Stimulated activated CD4-positive, alpha-beta T cell treated with anti-CD3 and anti-CD28 coated beads, Interleukin-4, amount 100 ng/mL, for 4 hours (primary cell): ENCODE data around the gene BCR.
"Not testable (repeated sequence)": the region's sequence is repeated elsewhere in the genome, so short reads cannot be mapped to it uniquely, and the experiment has no call there.

Source experiments
- DNase-seq, 2 experiments: peaks; one replicate each; pipeline ENCODE4 v3.0.0-alpha.2; 2020

Gene BCR

GRCh38 chr22:23323960-23324688, 143.8 kb downstream of the BCR start:
- DNase-seq = not testable (repeated sequence)

- no peak for DNase-seq
Measured at GRCh38 chr22:23325183-23325582, 144.9 kb downstream of the BCR start.

- not testable (repeated sequence) for DNase-seq
Measured at GRCh38 chr22:23333822-23334221, 153.5 kb downstream of the BCR start.

- not testable (repeated sequence) for DNase-seq
Measured at GRCh38 chr22:23337672-23338071, 157.4 kb downstream of the BCR start.

- not testable (repeated sequence) for DNase-seq
Measured at GRCh38 chr22:23341942-23342695, 161.8 kb downstream of the BCR start.

- DNase-seq = no peak
Measured at GRCh38 chr22:23351321-23351720, 171.0 kb downstream of the BCR start.

GRCh38 chr22:23353004-23353403, 172.7 kb downstream of the BCR start:
- no peak for DNase-seq

- no peak for DNase-seq
Measured at GRCh38 chr22:23353696-23354095, 173.4 kb downstream of the BCR start.

GRCh38 chr22:23356094-23356493, 175.8 kb downstream of the BCR start:
- no peak for DNase-seq

GRCh38 chr22:23357053-23357452, 176.7 kb downstream of the BCR start:
- no peak for DNase-seq

- DNase-seq = no peak
Measured at GRCh38 chr22:23359583-23360123, 179.3 kb downstream of the BCR start.

- no peak for DNase-seq
Measured at GRCh38 chr22:23361676-23362075, 181.4 kb downstream of the BCR start.

- no peak for DNase-seq
Measured at GRCh38 chr22:23363683-23364082, 183.4 kb downstream of the BCR start.

GRCh38 chr22:23364389-23364788, 184.1 kb downstream of the BCR start:
- no peak for DNase-seq

GRCh38 chr22:23365524-23365923, 185.2 kb downstream of the BCR start:
- no peak for DNase-seq

- DNase-seq = no peak
Measured at GRCh38 chr22:23365961-23366360, 185.7 kb downstream of the BCR start.

- DNase-seq = not testable (repeated sequence)
Measured at GRCh38 chr22:23367196-23367595, 186.9 kb downstream of the BCR start.
